ENCODE data around the gene PAMR1. TPM values are rescaled to one million over a fixed set of nuclear protein-coding genes. Genes with fewer than 3 reads are reported as not detected.

Gene PAMR1
- total and polyA plus RNA-seq, 10 of the 15 experiments (the other 5 are each of a cell fraction or from before 2014, with no cell fraction given) = 0.04 TPM; not detected in 9

- no peak for TF ChIP-seq ZBTB4 (CRISPR knock-in tag; IDR thresholded peaks at IDR 0.05)
- no peak for TF ChIP-seq CHD1 (IDR thresholded peaks at IDR 0.05; ENCODE audit: low read depth, low read length)
These were observed 5.8 kb upstream of the PAMR1 start (continued) for GRCh38 chr11:35531246-35531645.

GRCh38 chr11:35529971-35530495 lies 4.6 kb upstream of the PAMR1 start:
- Histone ChIP-seq H3K9me3 (replicated peaks; ENCODE audit: control insufficient read depth, insufficient read depth, low read length) (no peaks in the 10 kb centered on the region), H3K4me2 (ENCODE audit: control insufficient read depth, insufficient read depth) (no peak overlapping the region), H3K27me3 (replicated peaks in 1 of 2; ENCODE audit: control insufficient read depth in 2 of 2, insufficient read depth in 2 of 2, low read length in 1 of 2) (peaks cover 4 to 6% of the 10 kb centered on the region in 2 experiments), H3K27ac (ENCODE audit: control insufficient read depth, insufficient read depth) (no peak overlapping the region), H3K79me2 (ENCODE audit: control insufficient read depth, insufficient read depth, low read length) (no peaks in the 10 kb centered on the region), H3K9ac (ENCODE audit: control insufficient read depth, insufficient read depth, low read length) (no peak overlapping the region), H4K20me1 (ENCODE audit: control insufficient read depth, insufficient read depth) (no peaks in the 10 kb centered on the region; the same call in 1 of the 2 replicates), H2AFZ (ENCODE audit: control insufficient read depth, low read depth, low read length) (no peak overlapping the region), H3K36me3 (ENCODE audit: control insufficient read depth in 2 of 2, insufficient read depth in 2 of 2, low read length in 1 of 2) (no peaks in the 10 kb centered on the region), H3K4me1 (ENCODE audit: control insufficient read depth, insufficient read depth, low read length) (no peaks in the 10 kb centered on the region), H3K4me3 (no peak overlapping the region)
- RAD21 ChIA-PET (ENCODE audit: unreplicated experiment) = no interaction called here
- SMC1A ChIA-PET (ENCODE audit: uncharacterized antibody, unreplicated experiment) = no interaction called here
- 0% methylated on average over 2 of the region's 2 CpGs for WGBS (ENCODE audit: insufficient coverage, insufficient replicate concordance, low lambda C conversion rate, missing lambda C conversion rate)
- POLR2A ChIA-PET = no interaction called here
- DNase-seq (ENCODE audit: low read depth, low spot score) (no peak), FAIRE-seq (no peak), ATAC-seq (no peak)
- in situ Hi-C loops (cut with MboI) (no loop called here), intact Hi-C loops (cut with micrococcal nuclease; ENCODE audit: unreplicated experiment) (no loop called here)
- CTCF ChIA-PET = no interaction called here
- BruUV-seq (replicated peaks) = no TSS peak
- TF ChIP-seq HDAC2 (IDR thresholded peaks at IDR 0.05) = no peak
- TF ChIP-seq POLR2AphosphoS2 (IDR thresholded peaks at IDR 0.05; ENCODE audit: low read depth, low read length) = no peak
- no peak for TF ChIP-seq CUX1 (IDR thresholded peaks at IDR 0.05; ENCODE audit: insufficient replicate concordance, low read depth, low read length)
- TF ChIP-seq MYB (IDR thresholded peaks at IDR 0.05; ENCODE audit: borderline replicate concordance, low read depth, low read length) = no peak
- no peak for TF ChIP-seq KAT2A (conservative IDR thresholded peaks at IDR 0.05; ENCODE audit: control insufficient read depth, low read depth, low read length)
- no peak for TF ChIP-seq MTA2 (IDR thresholded peaks at IDR 0.05; ENCODE audit: low read depth)
- no peak for TF ChIP-seq EZH2 (IDR thresholded peaks at IDR 0.05; ENCODE audit: borderline replicate concordance, control insufficient read depth, low read depth, low read length)
- no peak for TF ChIP-seq ZNF687 (IDR thresholded peaks at IDR 0.05)
